ENCODE results near the gene PCNX2.
"Not testable (repeated sequence)": the region's sequence is repeated elsewhere in the genome, so short reads cannot be mapped to it uniquely, and the experiment has no call there.

The PCNX2 gene

DNA sequence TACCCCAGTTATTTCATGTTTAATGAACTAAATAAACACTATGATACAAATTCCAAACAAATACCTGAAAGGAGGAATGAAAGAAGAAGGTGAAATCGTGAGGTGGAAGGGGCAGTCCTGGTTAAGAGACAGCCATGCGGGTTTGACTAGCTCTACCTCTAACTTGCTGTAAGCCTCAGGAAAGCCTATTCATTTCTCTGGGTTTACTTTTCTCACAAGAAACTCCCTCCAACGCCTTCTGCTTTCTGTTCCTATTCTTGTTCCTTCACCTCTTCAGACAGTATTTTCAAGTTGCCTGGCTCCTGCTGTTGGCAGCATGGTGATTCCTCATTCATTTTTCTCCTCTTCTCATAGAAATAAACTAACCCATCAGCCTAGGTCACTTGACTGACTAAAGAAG, 252.7 kb downstream of the PCNX2 start:
- no peak for DNase-seq

DNA sequence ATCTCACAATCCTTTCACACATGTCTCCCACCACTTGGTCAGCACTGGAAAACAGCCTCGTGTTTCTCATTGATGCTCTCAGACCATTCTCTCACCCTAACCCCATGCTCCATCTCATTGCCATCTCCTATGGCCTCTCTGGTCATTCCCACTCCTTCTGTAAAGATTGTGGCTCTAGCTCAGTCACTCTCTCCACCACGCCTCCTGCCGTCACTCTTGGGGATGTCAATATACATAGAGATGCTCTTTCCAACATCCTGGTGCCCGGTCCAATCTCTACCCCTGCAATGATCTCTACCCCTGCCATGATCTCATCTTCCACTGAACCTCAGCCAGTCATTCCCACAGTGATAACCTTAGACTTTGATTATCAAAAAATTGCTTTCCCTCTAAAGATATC, 255.0 kb downstream of the PCNX2 start:
- no peak for DNase-seq

DNA sequence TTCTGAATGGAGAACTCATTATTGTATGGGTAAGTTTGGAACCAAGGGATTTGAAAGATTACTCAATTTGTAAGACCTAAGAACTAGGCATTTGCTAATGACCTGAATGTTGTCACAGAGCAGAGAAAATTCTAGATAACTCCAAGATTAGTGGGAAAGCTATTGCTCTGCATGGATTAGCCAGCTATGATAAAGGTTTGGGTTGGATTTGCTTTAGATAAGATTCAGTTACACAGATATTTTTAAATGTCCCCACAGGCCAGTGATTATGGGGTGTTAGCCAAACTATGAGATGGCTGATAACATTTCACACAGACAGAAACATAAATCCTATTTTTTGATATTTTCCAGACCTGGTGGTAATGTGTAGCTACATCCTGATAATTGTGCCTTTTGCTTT, 256.9 kb downstream of the PCNX2 start:
- DNase-seq = no peak

DNA sequence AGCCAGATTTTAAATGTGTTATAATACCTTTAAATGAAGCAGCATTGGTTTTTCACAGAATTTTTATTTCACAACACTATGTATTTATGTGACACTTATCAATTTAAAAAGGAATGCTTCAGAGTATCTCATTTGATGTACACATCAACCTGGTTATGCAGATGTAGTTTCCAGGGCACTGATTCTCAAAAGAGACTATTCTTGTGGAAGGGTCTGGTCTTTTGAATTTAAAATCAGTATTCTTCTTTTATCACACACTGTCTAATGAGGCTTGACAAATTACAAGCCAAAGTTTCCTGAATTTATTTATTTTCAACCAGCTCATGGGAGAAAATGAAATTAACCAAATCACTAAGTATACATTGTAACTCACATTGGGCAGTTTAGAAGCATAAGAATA, 257.7 kb downstream of the PCNX2 start:
- DNase-seq = no peak

DNA sequence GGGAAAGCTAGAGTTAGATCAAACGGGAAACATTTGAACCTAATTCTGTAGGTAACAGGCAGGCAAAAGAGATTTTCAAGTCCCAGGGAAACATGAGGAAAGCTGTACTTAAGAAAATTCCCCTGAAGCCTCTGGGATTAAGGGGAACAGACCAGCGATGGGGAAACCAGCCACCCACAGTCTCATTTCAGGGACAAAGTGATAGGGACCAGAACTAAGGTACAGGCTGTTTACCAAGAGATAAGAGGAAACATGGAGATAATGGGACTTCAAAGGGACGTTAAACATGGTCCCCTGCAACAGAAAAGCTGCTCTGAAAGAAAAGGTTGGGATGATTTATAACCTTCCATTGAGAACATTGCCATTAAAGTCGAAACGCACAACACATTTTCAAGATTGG, 260.7 kb downstream of the PCNX2 start:
- no peak for DNase-seq

DNA sequence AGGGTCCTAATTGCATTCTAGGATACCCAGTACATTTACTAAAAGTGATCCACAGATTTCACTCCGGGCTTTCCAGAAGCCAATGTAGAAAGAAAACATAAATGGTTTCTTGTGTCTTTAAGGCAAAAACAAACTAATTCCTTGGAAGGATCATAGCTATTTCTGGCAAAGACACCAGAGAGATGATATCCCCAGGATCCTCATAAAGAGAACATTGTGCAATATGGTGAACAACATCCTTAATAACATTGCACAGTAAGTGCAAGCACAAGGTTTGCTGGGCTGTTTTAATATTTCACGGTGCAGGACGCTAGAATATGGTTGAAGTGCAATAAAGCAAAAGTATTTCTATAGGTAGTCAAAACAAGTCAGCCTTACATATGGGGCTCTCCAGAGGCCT, 262.2 kb downstream of the PCNX2 start:
- DNase-seq = no peak

DNA sequence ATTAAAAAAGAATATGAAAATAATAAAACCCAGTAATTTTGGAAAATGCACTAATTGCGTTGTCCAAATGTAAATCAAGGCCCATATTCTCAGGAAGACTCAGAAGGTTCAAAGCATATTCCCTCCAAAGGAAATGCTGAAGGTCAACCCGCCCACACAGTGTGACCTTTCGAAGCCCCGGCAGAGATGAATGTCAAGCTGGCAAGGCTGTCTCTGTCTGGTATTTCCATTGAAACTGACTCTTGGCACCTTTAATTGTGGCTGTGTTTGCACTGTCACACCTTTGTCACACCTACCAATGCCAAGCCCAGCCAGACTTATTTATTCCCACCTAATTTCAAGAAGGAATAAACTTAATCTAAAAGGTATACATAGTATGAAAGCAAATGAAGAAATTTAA, 262.6 kb downstream of the PCNX2 start:
- DNase-seq = no peak

DNA sequence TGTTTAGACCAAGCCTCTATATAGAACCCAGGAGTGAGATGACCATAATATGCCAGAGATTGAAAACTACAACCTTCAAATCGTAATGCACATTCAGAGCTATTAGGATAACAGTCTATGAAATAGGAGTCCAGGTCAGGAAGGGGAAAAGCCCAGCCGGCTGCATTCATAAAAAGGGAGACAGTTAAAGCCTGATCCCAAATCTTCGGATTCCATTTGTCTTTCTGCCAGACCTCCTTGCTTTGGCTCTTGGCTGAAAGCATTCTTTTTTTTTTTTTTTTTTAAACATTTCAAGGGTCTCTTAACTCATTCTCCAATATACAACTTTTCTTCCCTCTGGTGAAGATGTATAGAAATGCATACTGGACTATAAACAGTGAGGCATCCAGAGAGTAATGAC, 264.0 kb downstream of the PCNX2 start:
- no peak for DNase-seq

DNA sequence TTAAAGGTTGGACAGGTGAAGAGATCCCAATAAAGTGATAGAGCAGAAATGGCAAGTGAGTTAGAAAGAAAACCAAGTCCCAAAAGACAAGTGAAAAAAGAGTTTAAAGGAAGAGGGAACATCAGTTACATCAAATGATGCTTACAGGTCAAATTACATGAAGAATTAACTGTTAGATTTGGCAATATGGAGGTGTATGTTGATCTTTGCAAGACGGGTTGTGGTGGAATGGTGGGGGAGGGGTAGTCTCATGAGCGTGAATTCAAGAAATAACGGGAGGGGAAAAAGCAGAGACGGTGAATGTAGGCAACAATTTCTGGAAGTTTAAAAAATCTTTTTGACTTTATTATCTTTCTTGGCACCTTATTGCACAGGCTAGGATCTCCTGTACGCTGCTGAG, 268.5 kb downstream of the PCNX2 start:
- DNase-seq = no peak

DNA sequence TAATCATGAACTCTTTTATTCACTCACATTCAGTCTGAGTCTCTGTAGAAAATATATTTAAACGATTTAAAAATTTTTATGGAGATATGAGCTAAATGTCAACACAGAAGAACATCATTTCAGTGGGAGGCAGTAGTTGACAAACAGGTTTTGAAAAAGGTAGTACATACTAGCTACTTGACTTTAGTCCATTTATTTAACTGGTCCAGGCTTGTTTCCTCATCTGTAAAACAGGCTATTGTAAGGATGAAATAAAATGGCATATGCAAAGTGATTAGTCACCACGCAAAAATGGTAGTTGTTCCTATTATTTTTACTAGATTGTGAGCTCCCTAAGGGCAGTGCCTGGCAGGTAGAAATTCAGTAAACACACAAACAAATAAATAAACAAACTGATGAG, 270.0 kb downstream of the PCNX2 start:
- no peak for DNase-seq

DNA sequence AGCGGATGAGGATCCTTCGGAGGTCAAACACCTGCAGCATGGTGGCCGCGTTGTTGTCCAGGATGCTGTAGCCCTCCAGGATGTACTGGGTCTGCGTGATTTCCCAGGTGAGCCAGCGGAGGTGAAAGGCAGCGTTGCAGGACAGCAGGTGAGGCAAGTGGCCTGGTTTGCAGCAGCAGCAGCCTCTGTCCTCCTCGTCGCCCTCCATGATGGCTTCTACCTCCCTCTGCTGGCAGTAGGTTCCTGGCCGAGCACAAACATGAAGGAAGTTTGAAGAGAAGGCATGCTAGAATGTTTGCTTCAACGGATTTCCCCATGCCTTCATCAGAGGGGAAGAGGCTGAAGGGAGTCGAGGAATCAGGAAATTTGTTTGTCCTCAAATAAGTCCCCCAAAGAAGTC, 270.4 kb downstream of the PCNX2 start:
- DNase-seq = no peak

DNA sequence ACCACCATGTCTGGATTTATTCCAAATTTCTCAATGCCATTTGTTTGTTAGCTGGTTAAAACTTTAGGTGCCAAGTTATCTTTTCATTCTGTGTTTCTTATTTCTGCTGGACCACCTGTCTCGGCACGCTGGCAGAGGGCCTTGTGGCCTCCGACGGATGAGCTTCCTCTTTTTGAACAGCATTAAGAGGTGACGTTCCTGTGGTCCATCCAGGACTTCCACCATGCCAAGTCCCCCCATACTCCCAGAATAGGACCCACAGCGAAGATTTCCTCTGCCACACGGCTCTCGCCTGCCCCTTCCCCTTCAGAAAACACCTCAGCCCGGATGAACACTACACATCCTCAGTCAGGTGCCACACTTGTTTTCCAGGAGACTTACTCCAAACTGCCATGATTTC, 271.3 kb downstream of the PCNX2 start:
- DNase-seq = no peak

DNA sequence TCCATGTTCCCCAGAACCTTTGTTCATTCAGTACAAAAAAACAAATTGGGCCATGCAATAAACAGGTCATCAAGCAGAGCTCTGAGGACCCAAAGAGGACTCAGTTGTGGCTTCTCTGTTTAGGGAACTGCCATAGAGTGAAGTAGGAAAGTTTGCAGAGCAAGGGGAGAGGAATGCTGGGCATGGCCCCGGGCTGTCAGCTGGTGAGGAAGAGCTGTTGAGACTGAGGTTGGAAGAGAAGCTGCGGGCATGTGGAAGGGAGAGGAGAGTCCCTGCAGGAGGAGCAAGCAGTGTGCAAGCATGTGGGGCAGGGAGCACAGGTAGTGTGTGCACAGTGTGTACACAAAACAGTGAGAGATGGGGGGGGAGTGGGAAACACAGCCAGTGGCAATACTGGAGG, 273.3 kb downstream of the PCNX2 start:
- DNase-seq = no peak

DNA sequence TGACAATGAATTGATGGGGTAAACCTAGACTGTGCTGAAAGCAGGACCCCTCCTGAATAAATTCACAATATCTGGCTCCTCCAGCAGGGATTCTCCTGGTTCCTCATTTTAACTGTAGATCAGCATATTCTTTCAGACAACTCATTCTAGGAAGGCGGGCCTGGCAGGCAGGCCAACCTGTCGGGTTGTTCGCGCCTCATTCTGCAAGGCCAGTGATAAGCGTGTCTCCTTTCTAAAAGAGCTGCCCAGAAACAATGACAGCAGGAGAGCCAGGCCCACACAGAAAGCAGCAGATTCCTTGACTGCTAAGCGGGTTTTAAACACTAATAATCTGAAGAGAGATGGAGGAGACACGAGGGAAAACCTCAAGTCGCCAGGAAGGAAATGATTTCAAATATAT, 275.1 kb downstream of the PCNX2 start:
- DNase-seq = no peak

DNA sequence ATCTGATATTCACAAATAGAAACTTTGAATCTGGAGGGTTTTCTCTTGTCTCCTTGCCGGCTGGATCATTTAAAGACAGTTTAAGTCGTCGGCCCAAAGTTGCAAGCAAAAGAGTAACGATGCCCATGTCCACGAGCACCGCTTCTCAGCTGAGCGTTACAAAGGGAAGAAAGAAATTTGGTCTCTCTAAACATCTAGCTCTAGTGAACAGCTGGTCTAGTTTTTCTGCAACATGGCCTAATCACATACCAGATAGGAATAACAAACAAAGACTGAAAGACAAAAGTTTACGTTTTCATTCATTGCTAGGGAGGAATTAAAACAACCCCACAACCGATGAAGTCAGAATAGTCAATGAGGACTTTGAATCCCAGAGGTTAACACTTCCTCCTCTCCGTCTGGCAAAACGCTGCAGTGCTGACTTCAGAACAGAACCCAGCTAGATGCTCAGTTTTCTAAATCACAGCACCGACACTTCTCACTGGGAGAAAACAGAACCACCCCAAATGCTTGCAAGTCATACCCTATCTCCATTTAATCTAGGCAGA, 275.7 kb downstream of the PCNX2 start:
- DNase-seq = no peak

DNA sequence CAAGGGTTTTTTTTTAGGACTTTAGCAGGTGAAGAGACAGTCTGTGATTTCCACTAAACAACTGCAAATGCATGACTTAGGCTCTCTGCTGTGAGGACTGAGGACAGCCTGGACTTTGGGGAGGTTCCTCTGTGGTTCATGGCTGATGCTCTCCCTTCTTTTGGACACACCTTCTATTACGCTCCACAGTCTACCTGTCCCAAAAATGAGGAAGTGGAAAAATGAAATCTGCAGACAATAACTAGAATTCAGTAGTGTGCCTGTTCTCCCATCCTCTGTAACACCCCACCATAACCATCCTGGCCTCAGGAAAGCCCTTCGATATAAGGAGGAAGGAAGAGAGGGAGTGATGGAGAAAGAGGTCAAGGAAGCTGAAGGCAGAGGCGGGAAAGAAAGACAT, 276.4 kb downstream of the PCNX2 start:
- no peak for DNase-seq

DNA sequence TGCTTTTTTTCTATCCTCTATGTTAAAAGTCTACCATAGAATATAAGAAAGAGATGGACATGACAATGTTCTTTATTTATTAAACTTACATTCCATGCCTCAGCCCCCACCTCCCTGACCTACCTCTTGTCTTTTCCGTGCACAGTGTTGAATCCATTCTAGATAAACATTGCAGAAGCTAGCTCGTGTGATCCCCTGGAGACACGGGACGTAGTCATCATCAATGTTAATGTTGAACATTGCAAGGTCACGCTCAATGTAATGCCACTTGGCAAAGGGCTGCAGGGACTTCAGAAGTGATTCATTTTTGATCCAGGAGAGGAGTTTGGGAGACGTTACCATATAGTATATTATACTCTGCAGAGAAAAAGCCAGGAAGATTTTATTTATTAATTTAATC, 278.7 kb downstream of the PCNX2 start:
- no peak for DNase-seq

DNA sequence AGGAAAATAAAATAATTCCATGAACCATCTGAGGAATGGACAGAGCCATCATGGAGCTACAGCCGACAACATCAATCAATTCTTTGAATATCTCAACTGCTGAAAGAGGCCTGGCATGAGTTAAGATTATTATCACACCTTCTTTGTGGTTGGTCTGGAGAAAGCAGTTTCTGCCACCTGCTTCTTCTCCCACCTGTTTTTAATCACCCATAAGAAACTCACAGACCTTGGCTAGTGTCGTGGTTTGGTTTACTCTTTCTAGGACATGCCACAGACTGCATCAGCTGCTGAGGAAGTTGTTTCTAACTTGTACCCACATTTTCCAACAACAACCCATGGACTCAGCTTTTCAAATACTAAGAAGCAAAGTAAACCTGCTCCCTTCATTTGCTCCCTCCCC, 279.6 kb downstream of the PCNX2 start:
- DNase-seq = no peak

DNA sequence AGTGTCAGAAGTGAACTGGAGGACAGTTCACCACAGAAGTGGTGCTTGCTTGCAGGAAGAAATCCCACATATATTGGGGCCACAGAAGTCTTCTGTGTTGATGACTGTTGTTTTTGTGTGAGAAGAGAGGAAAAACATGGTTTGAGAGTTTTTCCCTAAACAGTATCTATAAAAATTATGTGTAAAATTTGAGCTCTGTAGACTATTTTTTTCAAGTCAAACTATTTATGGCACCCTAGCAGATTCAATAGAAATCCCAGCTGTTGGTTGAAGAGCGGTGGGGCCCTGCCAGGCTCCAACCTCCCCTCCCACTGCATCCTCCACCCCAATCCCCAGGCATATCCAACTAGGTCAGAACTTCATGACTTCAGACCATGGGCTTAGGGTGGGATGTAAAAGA, 283.5 kb downstream of the PCNX2 start:
- no peak for DNase-seq

DNA sequence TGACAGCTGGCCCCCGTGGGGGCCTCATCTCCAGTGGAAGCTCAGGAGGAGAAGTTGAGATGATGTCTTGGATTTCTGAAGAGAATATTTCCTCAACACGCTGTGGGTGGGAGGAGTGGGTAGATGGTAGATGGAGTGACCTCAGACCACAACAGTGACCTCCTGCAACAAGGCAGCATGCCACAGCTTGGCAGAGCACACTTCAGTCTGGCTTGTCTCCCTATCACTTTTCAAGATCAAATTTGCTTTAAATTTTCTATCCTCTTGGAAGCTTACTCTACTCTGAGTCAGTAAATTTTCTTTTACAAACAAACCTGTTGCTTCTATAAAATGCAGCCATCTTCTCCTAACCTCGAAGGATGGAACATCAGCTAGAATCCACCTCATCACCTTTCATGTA, 285.4 kb downstream of the PCNX2 start:
- DNase-seq = no peak

DNA sequence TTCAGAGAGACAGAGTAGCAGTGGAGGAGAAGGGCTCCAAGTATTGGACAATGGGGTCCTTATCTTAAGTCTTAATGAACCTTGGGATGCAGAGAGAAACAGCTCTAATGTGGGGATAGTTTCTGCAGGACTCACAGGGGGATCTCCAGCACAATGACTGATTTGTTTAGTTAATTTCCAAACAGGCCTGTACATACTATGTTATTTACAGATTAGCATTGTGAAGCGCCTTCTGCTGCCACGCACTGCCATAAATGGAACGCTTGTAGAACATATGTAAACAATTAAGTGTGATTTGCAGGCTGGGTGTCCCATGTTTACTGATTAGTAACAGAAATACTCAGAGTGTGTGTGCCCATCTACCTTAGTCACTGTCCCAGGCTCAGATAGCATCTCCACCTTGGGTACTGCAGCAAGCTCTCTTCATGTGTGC, 289.0 kb downstream of the PCNX2 start:
- DNase-seq = no peak

DNA sequence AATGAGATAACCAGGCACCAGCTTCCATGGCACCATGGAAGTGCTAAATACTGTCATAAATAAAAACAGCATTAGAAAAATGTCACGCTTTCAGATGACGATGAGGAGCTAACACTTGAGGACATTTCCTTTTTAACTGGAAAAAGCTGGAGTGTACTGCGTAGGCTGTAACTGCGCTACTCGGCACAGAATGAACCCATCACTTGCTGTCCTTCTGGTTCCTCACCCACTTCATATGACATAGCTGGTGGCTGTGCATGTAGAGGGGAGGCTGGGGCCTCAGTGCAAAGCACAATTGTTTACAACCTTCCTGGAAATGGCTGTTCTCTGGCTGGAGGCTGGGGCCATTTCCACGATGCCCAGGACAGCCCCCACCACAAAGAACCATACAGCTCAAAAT, 289.4 kb downstream of the PCNX2 start:
- DNase-seq = no peak

DNA sequence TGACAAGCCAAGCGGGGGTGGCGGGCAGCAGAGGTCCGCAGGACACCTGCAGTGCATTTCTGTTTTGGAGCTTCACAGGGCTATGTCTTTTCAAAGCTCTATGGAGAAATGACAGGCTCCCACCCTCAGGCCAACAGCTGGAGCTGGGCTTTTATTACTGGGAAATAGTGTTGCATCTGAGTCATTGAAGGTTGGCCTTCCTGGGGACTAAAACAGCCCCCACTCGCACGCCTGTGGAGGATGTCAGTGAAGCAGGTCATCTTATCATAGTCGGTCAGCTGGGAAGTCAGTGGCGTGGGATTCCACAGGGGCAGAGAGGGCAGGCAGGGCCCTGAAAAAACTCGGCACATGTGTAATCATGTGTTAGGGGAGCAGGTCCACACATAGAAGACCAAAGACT, 289.8 kb downstream of the PCNX2 start:
- no peak for DNase-seq

DNA sequence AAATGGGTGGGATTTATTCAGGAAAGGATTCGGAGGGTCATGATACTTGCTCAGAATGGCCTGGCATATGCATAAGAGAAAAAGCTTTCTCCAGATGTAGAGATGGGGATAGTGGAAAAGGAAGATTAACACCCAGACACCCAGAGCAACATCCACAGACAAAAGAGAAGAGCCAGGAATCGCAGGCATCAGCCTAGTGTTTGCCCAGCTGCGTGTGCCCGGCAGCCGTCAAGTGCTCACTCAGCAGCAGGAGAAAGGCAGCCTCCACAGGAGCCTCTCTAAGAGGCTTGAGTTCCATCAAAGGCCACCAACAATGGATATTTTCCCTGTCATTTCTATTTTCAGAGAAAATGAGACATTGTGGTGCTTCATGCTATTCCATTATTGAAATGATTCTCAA, 290.4 kb downstream of the PCNX2 start:
- DNase-seq = peak; percentile 39

DNA sequence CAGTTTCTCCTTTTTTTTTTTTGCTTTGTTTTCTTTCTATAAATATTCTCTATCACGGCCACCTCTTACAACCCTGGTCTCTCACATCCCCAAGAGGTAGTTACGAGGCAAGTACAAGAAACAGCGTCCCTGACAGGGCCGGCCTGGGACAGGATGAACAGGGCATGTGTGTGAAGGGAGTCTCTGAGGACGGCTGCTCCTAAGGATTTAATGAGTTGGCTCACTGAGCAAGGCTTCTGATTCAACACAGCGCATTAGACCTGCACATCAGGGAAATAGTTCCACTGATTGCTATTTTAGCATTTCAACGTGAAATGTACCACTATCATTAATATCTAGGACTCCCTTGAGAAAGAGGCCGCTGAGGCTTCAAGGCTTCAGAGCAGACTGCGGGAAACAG, 291.1 kb downstream of the PCNX2 start:
- no peak for DNase-seq

DNA sequence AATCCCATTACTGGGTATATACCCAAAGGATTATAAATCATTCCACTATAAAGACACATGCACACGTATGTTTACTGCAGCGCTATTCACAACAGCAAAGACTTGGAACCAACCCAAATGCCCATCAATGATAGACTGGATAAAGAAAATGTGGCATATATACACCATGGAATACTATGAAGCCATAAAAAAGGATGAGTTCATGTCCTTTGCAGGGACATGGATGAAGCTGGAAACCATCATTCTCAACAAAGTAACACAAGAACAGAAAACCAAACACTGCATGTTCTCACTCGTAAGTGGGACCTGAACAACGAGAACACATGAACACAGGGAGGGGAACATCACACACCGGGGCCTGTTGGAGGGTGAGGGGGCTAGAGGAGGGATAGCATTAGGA, 291.9 kb downstream of the PCNX2 start:
- DNase-seq = not testable (repeated sequence)
